ENCODE data around the gene MRGPRE.

- TF ChIP-seq CTCF (IDR thresholded peaks at IDR 0.05) (no peak), POLR2A (IDR thresholded peaks at IDR 0.05) (no peak)
Observed at GRCh38 chr11:3228445-3228829, 3.8 kb downstream of the MRGPRE start.

Measured in lower leg skin (tissue), 3 donors.